GM06990 (cell line): ENCODE data around the gene CRIM1.

ENCODE experiments used
- DNase-seq: peaks from one replicate; pipeline ENCODE4 v3.0.0-alpha.2; 2011; ENCODE audit not compliant: insufficient read length; ENCODE audit errors: extremely low read depth
- H3K27me3 ChIP-seq: replicated peaks from 2 replicates; pipeline ENCODE4 v1.6.0; 2011; ENCODE audit warnings: low read length; ENCODE audit not compliant: control insufficient read depth, insufficient read depth
- H3K36me3 ChIP-seq: 2 replicates; pipeline ENCODE4 v1.5.1; 2011; ENCODE audit warnings: low read length; ENCODE audit not compliant: control insufficient read depth, insufficient read depth
- H3K4me3 ChIP-seq: replicated peaks from 2 replicates; pipeline ENCODE4 v1.5.1; 2011; ENCODE audit warnings: low read depth, mild to moderate bottlenecking, control low read depth, low read length
- TF ChIP-seq, protein P1 (sequence below): IDR thresholded peaks from 2 replicates; pipeline ENCODE4 v1.5.1; 2011; ENCODE audit warnings: low read length, control low read depth, mild to moderate bottlenecking, inconsistent platforms; ENCODE audit not compliant: insufficient read depth, poor library complexity, severe bottlenecking

The CRIM1 gene

GRCh38 chr2:36586672-36587071, 231.1 kb downstream of the CRIM1 start:
- H3K36me3 ChIP-seq = peaks cover 4% of the 10 kb centered on the region
- H3K4me3 ChIP-seq = no peak overlapping the region
- TF ChIP-seq, protein P1, sequence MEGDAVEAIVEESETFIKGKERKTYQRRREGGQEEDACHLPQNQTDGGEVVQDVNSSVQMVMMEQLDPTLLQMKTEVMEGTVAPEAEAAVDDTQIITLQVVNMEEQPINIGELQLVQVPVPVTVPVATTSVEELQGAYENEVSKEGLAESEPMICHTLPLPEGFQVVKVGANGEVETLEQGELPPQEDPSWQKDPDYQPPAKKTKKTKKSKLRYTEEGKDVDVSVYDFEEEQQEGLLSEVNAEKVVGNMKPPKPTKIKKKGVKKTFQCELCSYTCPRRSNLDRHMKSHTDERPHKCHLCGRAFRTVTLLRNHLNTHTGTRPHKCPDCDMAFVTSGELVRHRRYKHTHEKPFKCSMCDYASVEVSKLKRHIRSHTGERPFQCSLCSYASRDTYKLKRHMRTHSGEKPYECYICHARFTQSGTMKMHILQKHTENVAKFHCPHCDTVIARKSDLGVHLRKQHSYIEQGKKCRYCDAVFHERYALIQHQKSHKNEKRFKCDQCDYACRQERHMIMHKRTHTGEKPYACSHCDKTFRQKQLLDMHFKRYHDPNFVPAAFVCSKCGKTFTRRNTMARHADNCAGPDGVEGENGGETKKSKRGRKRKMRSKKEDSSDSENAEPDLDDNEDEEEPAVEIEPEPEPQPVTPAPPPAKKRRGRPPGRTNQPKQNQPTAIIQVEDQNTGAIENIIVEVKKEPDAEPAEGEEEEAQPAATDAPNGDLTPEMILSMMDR = no peak
- no peak for DNase-seq
- no peaks in the 10 kb centered on the region for H3K27me3 ChIP-seq

DNA sequence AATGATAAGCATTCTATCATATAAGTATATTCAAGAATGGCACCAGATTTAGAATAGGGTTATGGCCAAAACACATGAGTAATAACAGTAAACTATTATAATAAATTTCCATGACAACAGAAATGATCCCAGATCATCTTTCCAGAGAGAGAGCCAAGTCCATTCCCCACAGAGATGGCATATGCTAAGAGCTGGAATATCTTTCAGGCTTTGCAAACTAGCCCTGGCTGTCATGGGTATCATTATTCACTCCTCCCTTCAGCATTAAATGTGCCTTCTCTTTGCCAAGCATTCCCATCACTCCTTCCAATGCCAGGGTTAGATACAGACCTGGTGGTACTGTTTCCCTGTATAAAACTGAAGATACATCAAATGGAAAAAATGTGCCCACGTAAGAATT, 231.5 kb downstream of the CRIM1 start:
- Histone ChIP-seq H3K27me3 (no peaks in the 10 kb centered on the region), H3K36me3 (peaks cover 4% of the 10 kb centered on the region), H3K4me3 (no peak overlapping the region)
- no peak for DNase-seq
- TF ChIP-seq, protein P1 = no peak

- no peak for DNase-seq
- TF ChIP-seq, protein P1 = no peak
- Histone ChIP-seq H3K36me3 (peaks cover 4% of the 10 kb centered on the region), H3K27me3 (no peaks in the 10 kb centered on the region), H3K4me3 (no peak overlapping the region)
These were observed 232.0 kb downstream of the CRIM1 start for GRCh38 chr2:36587556-36587955.

- no peak overlapping the region for H3K4me3 ChIP-seq
These were observed 233.7 kb downstream of the CRIM1 start for GRCh38 chr2:36589230-36589630.

DNA sequence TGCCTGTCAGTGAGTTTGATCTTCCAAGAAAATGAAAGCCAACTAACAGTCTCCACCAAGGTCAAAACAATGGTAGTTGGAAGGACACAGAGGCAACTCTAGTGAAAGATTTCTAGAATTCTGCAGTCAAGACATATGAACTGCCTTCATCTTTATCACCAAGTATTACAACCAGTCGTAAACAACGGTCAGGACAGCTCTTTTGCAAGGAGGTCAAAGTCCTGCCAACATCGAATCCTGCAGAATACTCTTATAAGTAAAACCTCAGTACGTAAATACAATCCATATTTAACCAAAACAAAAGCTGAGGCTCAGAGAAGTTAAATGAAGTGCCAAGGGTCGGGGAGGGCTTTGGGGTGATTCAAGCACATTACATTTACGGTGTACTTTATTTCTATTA, 239.3 kb downstream of the CRIM1 start:
- TF ChIP-seq, protein P1 = no peak
- no peak for DNase-seq
- H3K4me3 ChIP-seq = no peak overlapping the region
- no peaks in the 10 kb centered on the region for H3K27me3 ChIP-seq
- H3K36me3 ChIP-seq = peaks cover 1% of the 10 kb centered on the region; the same call in 1 of the 2 replicates

More at GRCh38 chr2:36589230-36589630, 233.7 kb downstream of the CRIM1 start:
- TF ChIP-seq, protein P1 = no peak
- no peak for DNase-seq
- H3K27me3 ChIP-seq = no peaks in the 10 kb centered on the region
- H3K36me3 ChIP-seq = peaks cover 2% of the 10 kb centered on the region

- TF ChIP-seq, protein P1 = no peak
- H3K27me3 ChIP-seq = no peaks in the 10 kb centered on the region
- peaks cover 1% of the 10 kb centered on the region; the same call in 1 of the 2 replicates for H3K36me3 ChIP-seq
- no peak overlapping the region; the same call in 1 of the 2 replicates for H3K4me3 ChIP-seq
- no peak for DNase-seq
These were observed 240.8 kb downstream of the CRIM1 start for GRCh38 chr2:36596397-36596796.
